HG03039 (cell line): ENCODE measurements around the gene TMEM63B.
"Not testable (repeated sequence)": the region's sequence is repeated elsewhere in the genome, so short reads cannot be mapped to it uniquely, and the experiment has no call there.

Source experiments
- ATAC-seq: cut with Tn5 transposase; IDR thresholded peaks from one replicate; pipeline ENCODE4 v1.9.1; 2021; ENCODE audit warnings: mild to moderate bottlenecking, moderate library complexity; ENCODE audit not compliant: unreplicated experiment

The TMEM63B gene

GRCh38 chr6:44169154-44169553 is 41.8 kb downstream of the TMEM63B start:
- ATAC-seq: no peak

GRCh38 chr6:44169886-44170570 is 42.7 kb downstream of the TMEM63B start:
- no peak for ATAC-seq

- no peak for ATAC-seq
Observed at GRCh38 chr6:44171899-44172546, 44.7 kb downstream of the TMEM63B start.

GRCh38 chr6:44172731-44173500 is 45.6 kb downstream of the TMEM63B start:
- ATAC-seq: peak; percentile 57

GRCh38 chr6:44176130-44176761 is 48.9 kb downstream of the TMEM63B start:
- no peak for ATAC-seq

GRCh38 chr6:44176762-44177509 is 49.6 kb downstream of the TMEM63B start:
- no peak for ATAC-seq

- ATAC-seq: no peak
Observed at GRCh38 chr6:44177691-44178423, 50.5 kb downstream of the TMEM63B start.

GRCh38 chr6:44178424-44179071 is 51.2 kb downstream of the TMEM63B start:
- no peak for ATAC-seq

- no peak for ATAC-seq
Observed at GRCh38 chr6:44179072-44179536, 51.8 kb downstream of the TMEM63B start.

- ATAC-seq: no peak
Observed at GRCh38 chr6:44179648-44180047, 52.3 kb downstream of the TMEM63B start.

GRCh38 chr6:44180406-44180805 is 53.1 kb downstream of the TMEM63B start:
- no peak for ATAC-seq

- ATAC-seq: no peak
Observed at GRCh38 chr6:44180886-44181285, 53.5 kb downstream of the TMEM63B start.

- ATAC-seq: not testable (repeated sequence)
Observed at GRCh38 chr6:44181784-44182183, 54.4 kb downstream of the TMEM63B start.

GRCh38 chr6:44182911-44183390 is 55.6 kb downstream of the TMEM63B start:
- no peak for ATAC-seq

GRCh38 chr6:44183783-44184182 is 56.4 kb downstream of the TMEM63B start:
- no peak for ATAC-seq

GRCh38 chr6:44185356-44185755 is 58.0 kb downstream of the TMEM63B start:
- not testable (repeated sequence) for ATAC-seq

GRCh38 chr6:44185953-44186634 is 58.7 kb downstream of the TMEM63B start:
- no peak for ATAC-seq

- ATAC-seq: no peak
Observed at GRCh38 chr6:44186635-44187025, 59.3 kb downstream of the TMEM63B start.

GRCh38 chr6:44188819-44189218 is 61.5 kb downstream of the TMEM63B start:
- no peak for ATAC-seq
